NCI-H2107 treated with DMSO at 0.1 percent for 48 hours (cell line): Measurements from ENCODE around the gene CA10.

Source experiments
- DNase-seq: peaks from one replicate; lab custom pipeline; 2025; ENCODE audit not compliant: unreplicated experiment; lab: John Stamatoyannopoulos, UW

The CA10 gene

DNA sequence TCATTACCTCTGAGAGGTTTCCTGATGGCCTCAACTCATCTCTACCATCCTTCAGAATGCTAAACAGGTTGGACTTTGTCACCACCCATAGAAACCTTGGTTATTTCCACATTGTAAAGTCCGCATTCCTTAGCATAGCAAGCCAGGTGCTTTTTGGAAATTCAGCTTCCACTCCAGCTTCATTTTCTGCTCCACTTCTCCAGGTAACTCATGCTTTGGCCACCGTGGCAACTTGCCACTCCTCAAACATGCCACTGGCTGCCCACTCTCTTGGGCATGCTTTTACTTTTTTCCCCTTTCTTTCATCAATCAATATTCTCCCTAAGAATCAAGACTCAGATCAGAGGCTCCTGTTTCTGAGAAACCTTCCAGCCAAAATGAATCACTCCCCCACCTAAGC lies 203.3 kb downstream of the CA10 start:
- no peak for DNase-seq

DNA sequence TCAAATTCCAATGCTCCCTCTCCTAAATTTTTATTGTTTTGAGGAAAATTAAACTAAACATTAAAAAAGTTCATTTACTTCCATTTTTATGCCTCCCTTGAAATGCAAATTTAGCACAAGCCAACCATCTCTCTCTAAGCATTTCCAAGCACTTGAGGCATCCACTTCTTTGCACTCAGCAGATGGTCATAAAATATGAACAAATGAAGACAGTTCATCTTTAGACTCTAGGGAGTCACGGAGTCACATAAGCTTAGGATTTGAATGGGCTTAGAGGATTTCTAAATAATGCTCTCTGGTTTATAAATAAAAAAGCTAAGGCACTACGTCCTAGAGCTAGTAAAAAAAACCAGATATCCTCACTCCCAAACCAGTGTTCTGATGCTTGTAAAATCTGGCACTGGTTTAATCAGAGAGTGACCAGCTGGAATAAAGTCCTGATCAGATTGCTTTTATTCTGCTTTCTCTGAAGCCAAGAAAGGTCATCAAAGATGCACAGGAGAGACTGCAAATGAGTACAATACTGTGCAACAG lies 204.2 kb downstream of the CA10 start:
- DNase-seq = no peak

DNA sequence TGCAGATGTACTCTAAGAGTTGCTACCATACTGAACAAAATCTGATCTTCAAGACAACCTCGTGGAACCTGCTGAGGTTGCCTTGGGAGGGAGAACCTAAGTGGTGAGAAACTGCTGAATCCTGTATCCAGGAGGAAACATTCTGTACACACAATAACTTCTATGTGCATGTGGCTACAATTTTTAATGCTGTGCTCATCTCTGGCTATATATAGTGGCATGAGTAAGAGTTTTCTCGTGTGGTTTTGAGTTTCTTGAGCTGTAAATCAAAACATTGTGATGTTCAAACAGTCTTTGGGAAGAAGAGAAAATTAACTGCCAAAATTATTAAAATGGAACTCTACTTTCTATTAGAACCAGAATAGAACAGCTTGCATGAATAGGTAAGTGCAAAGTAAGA lies 206.8 kb downstream of the CA10 start:
- no peak for DNase-seq

DNA sequence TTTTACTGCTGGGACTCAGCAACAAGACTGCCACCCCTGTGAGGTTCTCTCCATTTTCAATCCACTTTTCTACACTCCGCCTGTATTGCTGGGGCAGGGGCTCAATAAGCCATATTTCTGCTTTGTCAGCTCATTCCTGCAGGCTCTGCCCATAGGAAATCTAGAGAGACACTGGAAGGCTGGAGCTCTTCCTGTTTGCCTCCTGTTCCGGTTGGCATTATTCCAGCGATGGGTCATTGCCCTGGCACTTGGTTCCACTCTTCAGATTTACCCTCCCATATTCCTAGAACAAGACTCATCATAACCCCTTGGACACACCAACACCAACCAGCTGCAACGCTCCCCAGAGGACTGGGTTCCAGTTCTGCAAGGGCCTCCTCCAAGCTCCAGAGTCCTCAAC lies 210.4 kb downstream of the CA10 start:
- no peak for DNase-seq

DNA sequence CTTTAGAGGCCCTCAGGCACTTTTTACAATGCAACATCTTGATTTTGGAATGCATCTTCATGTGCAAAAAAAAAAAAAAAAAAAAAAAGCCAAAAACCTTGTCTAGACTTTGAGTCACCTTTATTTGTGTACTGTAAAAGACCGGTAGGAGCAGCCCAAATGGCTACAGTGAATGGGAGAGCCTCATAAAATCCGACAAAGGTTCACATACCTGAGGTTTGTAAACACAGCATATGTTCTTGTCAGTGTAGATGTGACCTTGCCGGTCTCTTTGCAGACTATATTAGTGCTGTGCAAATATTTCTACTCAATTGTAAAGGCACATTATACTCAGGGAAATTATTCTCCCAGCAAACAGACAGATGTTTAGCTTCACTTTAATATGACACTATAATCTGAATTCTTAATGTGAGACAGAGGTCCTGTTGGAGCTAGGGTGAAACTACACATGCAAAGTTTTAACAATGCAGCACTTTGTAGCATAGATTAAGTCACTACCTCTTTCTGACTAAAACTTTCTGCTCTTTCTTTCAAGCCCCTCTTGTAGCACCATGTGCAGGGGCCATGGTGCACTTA lies 211.3 kb downstream of the CA10 start:
- DNase-seq = no peak

DNA sequence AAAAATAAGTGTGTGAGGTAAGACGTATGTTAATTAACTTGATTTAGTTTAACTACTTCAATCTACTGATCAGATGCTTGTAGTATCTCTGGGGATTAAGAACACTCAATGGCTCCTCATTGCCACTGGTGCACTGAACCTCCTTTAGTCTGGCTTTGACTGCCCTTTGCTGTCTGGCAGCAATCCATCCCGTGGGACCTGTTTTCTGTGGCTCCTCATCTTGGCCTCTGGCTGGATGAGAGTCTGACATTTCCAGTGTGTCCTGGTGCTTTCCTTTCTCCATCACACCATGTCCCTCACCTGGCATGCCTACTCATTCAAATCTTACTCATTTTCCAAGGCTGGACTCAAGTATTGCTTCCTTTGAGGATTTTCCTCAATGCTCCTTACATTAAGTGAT lies 212.2 kb downstream of the CA10 start:
- DNase-seq = no peak

DNA sequence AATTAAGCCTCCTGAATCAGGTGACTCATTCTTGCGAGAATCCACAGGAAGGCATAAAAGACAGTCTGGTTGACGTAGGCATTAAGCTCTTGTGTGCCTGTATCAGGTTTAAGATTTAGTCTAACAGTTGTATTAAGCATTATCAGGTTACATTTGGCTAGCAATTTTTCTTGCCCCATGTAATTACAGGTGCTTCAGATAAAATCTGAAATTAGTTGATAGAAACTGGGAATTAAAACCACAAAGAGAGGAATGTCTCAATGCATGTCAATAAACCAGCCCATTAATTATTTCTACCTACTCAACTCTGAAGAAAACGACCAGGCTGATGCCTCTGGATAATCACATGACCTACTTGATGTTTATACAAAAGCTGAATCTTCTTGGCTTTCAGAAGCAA lies 217.2 kb downstream of the CA10 start:
- no peak for DNase-seq

DNA sequence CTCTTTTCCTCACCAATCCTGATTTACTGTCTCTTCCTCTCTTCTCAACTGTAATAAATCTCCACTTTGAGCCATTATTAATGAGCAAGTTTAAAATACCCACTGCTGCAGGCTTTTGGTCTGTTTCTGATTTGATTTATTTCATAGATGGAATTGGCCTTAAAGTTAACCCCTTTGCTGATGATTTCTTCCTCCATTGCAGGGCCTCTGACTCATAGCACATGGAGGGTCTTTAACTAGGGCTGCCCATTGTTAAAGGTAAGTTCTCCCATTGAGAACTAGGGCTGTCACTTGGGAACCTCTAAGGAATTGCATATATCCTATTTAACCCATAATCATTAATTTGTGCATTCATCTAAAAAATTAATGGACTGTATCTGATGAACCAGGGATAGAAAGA lies 221.2 kb downstream of the CA10 start:
- DNase-seq = no peak

DNA sequence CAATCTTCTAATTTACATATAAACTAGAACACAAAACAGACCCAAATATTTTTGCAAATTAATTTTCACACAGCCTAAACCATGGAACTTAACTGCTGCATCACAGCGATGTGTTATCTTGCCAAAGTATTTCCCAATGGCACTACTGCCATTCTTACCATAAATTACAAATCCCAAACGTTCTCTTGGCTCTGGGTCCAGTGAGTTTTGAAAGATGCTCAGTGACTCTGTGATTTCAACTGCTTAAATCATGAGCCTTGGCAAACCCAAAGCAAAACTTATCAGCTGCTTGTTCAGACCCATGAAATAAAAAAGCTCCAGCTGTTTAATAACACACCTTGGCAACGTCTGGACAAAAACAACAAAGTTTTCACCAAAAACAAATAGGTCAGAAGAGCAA lies 223.0 kb downstream of the CA10 start:
- DNase-seq = no peak

DNA sequence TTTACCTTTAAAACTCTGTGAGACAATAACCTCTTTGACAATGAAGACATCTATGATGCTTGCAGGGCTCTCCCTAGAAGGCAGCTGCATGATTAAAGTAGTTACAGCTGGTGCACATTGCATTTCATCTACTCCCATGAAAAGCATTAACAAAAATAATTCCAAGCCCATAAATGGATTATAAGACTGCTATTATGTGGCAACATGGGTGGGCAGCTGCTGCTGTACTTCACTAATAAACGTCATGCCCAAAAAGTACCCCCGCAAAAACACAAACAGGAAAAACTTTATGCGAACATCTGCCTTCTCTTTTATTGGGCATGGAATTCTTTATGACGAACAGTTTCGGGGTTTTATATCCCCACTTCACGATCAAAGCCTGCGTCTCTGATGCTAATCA lies 224.9 kb downstream of the CA10 start:
- no peak for DNase-seq

DNA sequence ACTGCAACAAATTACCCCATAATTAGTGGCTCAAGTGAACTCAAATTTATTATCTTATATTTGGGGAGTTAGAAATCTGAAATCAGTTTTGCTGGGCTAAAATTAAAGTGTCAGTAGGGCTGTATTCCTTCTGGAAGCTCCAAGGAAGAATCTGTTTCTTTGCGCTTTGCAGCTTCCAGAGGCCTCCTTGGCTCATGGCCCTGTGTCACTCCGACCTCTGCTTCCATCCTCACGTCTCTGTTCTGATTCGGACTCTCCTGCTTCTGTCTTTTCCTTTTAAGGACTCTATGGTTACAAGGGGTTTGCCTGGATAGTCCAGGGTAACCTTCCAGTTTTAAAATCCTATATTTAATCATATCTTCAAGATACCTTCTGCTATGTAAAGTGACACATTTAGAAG lies 232.1 kb downstream of the CA10 start:
- DNase-seq = no peak

DNA sequence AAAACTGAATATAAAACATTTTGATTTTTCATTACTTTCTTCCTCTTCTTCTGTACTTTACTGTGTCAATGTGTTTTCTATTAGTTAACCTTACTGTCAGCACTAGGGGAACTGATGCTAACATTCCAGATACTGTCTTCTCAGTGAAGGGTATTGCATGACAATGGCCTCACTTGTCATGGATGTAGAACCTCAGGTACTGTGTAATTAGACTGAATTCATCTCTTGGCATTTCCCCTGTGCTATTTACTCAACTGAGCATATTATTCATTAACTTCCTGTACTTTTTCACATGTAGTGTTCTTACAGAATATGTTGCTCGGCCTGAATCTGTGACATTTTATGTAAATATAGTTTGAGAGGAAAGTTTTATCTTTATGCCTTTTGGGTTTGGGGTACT lies 237.0 kb downstream of the CA10 start:
- no peak for DNase-seq

DNA sequence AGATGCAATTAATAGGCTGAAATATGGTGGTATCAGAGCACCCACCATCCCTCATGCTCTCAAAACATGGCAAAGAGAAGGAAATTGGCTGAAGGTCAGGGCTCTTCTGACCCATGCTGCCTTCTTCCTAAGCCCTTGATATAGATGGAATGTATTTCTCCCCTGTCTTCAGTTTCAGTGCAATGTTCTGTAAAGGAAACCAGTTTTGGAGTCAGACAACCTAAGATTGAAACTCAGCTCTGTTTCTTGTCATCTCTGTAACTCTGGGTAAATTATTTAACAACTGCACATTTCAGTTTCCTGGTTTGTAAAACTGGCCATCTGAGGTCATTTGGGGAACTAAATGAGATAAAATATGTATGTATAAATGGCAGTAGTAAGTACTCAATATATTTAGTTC lies 243.9 kb downstream of the CA10 start:
- DNase-seq = no peak

DNA sequence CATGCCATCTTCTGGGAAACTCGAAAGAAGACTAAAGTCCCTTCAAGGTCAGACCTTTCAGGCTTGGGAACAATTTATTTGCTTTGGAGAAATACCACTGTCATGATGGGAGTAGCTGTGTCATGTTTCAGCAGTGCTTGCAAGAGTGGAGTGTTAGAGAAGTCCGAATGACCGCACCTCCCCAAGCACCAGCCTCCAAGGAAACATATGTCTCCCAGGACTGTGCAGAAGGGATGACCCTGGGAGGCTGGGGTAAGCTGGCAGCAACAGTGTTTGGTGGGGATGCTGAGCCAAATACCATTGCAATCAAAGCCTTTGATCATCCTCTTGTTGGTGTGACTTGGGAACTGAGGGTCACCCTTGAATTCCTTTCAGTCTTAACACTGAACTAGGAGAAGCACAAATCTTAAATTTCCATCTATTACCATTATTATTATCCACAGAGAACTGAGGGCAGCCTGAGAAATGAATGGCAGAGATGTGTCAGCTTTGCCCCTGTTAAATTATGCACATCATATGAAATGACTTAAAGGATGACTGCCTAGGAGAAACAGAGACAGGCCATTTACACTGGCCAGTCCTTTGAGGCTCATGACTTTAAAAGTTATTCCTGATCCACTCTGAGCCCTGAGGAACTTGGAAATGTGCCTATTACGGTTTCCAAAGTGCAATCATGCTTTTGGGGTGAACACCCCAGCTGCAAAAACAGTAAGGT lies 244.9 kb downstream of the CA10 start:
- DNase-seq = no peak

DNA sequence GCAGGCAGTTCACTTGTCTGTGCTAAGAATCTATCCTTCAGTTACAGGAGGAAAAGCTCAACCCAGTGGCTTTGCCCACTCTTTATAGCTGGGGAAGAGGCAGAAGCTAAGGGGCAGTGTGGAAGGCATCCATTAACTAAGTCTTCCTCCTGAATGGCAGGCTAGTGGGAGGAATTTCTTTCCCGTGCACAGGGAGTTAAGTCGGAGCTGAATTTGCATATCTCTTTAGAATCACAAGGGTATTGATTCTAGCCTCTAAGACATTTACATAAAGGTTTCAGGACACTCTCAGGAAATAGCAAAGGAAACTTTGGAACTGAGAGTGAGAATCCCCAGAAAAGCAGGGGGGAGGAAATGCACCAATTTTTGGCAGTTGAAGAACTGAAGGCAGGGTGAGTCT lies 245.6 kb downstream of the CA10 start:
- DNase-seq = no peak

DNA sequence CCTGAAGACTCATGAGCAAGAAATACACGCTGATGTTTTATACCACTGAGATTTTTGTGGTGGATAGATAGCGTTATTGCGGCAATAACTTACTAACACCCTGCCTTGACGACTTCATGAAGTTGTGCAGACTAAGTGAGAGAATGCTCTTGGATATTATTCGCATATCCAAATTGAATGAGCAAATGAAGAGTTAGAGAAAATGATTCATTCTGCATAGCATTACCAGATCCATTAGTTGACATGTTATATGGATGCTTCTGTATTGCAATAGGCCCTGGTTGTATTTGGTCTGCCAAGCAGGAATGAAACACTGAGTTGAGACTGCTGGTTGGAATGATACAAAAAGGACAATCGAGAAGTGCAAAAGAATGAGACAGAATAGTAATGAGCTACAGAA lies 247.3 kb downstream of the CA10 start:
- DNase-seq = no peak

DNA sequence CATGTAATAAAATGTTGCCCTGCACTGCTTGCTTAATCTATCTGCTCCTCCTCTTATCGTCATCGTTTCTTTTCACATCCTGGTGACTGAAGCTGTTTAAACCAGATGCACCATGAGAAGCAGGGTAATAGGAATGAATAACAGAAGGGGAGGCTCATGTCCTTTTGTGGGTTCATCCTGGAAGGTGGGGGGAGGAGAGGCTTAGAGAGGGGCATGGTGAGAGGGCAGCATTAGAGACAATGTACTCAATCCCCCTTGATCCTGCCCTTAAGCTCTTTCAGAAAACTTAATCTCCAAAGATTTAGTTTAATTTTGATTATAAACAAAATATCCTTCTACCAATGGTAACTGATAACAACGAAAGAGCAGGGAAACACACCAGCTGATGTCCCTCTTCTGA lies 248.5 kb downstream of the CA10 start:
- DNase-seq = no peak

DNA sequence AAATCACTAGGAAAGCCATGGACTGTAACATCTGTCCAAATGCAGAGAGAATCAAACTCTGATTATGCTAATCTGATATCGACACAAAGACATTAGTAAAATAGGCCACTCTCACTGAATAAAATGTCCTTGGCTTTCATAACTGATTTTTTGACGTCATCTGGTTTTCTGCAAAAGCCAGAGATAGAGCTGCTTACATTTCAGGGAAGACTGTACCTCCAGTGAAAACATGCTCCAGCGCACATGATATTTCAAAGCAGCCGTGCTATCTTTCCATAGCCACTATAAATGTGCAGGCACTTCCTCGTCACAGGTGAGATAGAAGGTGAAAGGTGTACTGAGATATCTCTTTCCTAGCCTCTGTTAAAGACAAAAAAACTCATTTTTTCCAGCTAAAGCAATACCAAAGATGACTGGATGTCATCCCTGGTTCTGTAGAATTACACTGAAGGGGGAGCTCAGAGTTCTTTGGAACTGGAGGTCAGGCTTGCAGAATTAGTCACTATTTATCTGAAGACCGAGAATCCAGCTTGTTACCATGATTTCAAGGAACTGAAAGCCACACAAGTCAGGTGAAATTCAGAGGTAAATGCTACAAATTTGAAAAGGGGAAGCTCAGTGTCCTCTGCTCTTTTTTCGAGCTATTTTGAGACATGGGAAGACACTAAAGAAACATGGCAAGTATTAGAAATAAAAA lies 249.5 kb downstream of the CA10 start:
- DNase-seq = no peak

DNA sequence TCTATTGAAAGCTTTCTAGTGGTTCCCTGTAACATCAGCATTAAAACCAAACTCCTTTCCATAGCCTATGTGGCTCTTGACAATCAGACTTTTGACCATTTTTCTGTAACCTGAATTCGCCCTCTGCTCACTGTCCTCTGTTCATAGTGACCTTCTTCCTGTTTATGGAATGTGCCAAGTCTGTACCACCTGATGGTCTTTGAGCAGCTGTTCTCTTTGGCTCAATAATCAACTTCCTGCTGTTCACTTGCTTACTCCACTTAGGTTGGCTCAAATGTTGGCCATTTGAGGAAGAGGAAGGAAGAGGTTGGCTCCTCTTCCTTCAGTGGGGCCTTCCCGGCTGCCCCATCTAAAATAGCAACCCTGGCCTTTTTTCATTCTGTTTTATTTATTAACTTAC lies 251.5 kb downstream of the CA10 start:
- DNase-seq = no peak

DNA sequence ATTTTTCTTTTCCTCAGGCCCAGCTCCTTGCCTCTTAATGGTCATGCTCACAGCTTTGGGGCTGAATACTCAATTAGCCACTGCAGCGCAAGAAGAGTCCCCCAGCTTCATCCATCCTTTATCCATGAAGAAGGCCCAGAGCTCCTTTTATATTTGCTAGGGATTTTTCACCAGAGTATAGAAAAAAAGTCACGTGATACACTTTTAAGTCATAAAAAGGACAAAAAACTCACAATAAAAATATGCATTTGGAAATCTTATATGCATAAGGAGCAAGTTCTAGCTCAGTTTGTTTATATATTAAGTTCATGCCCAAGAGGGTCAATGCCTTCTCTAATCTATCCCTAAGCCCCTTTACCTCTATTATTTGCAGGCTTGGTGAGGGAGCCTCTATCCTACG lies 254.1 kb downstream of the CA10 start:
- no peak for DNase-seq

DNA sequence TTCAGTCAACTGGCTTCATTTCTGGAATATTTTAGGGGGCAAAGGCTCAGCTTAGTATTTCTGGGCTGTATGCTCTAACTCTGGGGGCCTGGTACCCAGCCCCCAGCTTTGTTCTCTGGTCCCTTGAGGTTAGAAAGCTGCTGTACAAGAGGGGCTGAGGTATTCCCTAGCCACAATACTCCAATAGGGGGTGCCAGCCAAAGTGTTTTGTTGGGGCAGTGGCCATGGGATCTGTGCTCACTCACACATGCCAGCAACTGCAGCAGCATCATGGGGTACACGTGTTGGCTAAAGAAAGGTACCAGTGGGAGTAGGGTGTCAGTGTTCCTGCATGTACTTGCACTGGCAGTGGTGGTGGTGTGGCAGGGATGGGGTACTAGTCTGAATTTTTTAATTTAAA lies 257.3 kb downstream of the CA10 start:
- no peak for DNase-seq

DNA sequence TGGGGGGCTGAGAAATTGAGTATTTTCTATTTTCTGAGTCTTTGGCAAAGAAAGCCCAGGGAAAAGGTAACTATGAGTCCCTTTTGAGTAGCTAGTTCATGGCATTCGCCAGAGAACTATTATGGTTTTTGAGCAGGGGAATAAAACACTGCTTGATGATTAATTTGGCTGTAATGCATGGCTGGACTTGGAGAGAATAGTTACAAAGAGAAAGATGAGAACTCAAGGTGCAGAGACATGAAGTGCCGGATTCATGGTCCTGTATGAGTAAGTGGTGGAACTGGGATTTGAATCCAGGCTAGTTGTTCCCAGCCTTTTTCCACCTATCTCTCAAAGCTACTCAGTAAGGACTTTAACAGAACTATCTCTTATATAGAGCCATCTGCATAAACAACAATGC lies 266.6 kb downstream of the CA10 start:
- DNase-seq = no peak
